ENCODE results near the gene IFT81.
"Not testable (repeated sequence)": the region's sequence is repeated elsewhere in the genome, so short reads cannot be mapped to it uniquely, and the experiment has no call there.

Gene IFT81, protein sequence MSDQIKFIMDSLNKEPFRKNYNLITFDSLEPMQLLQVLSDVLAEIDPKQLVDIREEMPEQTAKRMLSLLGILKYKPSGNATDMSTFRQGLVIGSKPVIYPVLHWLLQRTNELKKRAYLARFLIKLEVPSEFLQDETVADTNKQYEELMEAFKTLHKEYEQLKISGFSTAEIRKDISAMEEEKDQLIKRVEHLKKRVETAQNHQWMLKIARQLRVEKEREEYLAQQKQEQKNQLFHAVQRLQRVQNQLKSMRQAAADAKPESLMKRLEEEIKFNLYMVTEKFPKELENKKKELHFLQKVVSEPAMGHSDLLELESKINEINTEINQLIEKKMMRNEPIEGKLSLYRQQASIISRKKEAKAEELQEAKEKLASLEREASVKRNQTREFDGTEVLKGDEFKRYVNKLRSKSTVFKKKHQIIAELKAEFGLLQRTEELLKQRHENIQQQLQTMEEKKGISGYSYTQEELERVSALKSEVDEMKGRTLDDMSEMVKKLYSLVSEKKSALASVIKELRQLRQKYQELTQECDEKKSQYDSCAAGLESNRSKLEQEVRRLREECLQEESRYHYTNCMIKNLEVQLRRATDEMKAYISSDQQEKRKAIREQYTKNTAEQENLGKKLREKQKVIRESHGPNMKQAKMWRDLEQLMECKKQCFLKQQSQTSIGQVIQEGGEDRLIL

DNA sequence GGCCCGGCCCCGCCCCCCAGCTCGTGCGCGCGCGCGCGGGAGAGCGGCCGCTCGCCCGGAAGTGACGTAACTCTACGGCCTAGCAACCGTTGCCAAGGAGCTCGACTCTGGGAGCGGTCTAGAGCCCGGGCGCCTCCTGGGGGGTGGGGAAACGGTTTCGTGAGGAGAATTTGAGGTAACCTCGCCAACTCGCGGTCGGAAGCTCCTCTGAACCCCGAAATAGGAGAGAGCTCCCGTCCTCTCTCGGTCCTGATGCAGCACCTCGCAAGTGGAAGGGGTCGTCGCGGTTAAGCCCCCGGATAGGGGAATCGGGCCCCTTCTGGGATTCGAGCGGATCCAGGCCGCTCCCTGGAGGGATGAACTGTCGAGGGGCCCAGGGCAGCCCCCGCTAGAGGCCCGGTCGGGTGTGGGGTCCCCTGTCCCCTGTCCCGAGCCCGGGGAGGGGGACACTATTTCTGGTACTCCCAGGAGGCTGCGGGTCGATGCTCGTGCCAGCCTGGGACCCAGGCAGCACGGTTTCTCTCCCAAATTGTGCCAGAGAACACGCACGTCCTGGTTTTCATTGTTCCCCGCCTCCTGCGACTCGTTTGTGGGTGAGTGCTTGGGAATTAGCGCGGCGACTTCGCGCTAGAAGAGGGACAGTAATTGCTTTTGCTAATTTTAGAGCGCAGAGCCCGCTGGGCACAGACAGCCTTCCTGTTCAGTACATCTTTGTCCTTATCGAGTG lies at the start of gene IFT81:
Gene IFT81, plus strand, starts transcription at position 89 of the 727 bp plus-strand sequence. CDS start 3,024 bp downstream, outside the sequence.
- DNase-seq, result peak; percentile 98
- in situ Hi-C loops (cut with HindIII; ENCODE audit: low pct_ligation_motif_present, low pct_unique_long_range_greater_than_20kb, low sequenced_read_pairs), result no loop called here

DNA sequence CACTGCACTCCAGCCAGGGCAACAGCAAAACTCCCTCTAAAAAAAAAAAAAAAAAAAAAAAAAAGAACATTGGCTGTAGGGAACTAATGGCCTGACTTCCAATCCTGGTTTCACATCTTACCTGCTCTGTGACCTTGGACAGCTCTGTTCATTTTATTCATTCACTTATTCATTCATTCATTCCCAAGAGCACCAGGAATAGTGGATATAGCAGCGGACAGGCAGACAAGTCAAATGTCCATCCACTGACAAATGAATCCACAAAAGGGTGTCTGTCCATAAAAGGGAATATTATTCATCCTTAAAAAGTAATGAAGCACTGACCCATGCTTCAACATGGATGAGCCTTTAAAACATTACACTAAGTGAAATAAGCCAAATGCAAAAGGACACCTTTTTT lies 48.3 kb upstream of the IFT81 start:
- DNase-seq, result no peak
- in situ Hi-C loops (cut with HindIII; ENCODE audit: low pct_ligation_motif_present, low pct_unique_long_range_greater_than_20kb, low sequenced_read_pairs), result no loop called here

DNA sequence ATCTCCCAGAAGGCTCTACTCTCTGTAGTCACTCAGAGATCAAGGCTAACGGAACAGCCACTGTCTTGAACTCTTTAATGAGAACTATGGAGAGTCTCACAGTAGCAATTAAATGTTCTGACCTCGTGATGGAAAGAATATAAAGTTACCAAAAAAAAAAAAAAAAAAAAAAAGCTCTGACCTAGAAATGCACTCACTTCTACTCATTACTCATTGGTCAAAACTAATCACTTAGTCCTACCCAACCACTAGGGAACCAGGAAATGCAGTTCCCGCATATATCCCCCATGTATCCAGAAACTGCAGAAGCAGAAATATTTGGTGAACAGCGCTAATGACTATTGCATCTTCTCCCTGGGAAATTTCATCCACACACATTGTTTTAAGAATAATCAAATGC lies 46.4 kb upstream of the IFT81 start:
- no peak for DNase-seq
- in situ Hi-C loops (cut with HindIII; ENCODE audit: low pct_ligation_motif_present, low pct_unique_long_range_greater_than_20kb, low sequenced_read_pairs), result no loop called here

DNA sequence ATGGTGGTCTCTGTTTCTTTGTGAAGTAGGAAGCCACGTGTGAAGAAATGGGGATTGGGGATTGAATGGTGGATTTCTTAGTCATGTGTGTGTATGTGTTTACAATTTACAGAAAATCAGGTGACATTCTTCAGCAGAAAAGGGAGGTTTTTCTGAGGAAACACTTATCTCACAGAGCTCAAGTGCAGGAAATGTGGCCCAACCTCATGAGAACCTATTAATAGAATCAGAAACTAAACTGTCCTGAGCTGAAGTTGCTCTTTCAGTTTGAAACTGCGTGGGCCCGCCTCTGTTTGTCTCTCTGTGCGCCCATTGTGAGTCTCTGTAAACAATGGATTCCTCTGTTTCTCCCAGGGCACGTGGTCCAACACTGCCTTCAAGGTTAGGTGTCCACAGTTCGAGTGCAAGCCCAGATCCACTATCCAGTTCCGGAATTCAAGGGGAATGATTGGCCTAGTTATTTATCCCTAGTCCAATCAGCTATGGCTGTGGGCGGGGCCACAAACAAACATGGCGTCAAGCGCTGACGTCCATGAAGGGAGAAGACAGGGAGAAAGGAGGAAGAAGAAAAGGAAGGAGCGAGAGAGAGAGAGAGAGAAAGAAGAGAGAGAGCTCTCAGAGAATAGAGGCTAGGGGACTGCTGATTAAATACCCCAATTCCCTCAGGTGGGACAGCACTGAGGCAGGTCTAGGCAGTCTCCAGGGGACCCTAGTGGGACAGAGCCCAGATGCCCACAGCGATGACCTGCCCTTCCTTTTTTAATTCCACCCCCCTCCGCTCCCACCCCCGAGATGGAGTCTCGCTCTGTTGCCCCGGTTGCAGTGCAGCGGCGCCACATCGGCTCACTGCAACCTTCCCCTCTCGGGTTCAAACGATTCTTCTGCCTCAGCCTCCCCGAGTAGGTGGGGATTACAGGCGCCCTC lies 44.4 kb upstream of the IFT81 start:
- in situ Hi-C loops (cut with HindIII; ENCODE audit: low pct_ligation_motif_present, low pct_unique_long_range_greater_than_20kb, low sequenced_read_pairs), result no loop called here
- DNase-seq, result no peak

DNA sequence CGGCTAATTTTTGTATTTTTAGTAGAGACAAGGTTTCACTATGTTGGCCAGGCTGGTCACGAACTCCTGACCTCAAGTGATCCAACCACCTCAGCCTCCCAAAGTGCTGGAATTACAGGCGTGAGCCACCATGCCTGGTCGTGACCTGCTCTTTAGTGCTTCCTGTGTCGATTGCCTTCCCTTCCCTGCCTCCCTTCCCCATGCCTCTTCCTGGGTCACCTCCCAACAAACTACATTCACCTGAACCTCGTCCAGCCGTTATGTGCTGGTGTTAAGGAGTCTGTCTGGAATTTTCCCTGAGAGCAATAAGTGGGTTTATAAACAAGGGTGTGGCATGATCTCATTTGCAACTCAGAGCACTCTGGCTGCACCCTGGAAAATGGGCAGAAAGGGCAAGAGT lies 43.7 kb upstream of the IFT81 start:
- DNase-seq, result no peak
- in situ Hi-C loops (cut with HindIII; ENCODE audit: low pct_ligation_motif_present, low pct_unique_long_range_greater_than_20kb, low sequenced_read_pairs), result no loop called here

DNA sequence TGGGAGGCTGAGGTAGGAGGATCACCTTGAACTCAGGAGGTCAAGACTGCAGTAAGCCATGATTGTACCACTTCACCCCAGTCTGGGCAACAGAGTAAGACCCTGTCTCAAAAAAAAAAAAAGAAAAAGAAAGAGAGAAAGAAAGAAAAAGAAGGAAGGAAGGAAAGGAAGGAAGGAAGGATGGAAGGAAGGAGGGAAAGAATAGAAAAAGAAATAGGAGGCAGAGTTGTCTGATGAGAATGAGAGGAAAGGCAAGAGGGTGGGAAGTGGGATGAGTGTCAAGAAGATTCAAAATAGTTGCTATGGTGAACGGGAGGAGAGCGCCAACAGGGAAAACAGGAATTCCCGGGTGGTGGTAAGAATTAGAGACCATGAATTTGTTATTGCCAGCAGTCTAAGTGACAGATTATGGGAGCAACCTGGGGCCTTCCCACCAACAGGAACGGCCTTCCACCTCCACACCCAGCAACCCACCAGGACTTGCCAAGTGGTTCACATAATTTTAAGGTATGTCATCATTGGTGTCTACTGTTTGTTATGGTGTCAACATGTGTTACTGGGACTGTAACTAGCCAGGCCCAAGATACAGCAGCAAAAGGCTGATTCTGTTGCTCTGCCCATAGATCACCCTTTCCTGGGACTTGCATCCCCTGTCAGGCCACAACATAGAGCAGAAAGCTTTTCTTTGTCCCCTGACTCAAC lies 39.7 kb upstream of the IFT81 start:
- no peak for DNase-seq
- in situ Hi-C loops (cut with HindIII; ENCODE audit: low pct_ligation_motif_present, low pct_unique_long_range_greater_than_20kb, low sequenced_read_pairs), result no loop called here

DNA sequence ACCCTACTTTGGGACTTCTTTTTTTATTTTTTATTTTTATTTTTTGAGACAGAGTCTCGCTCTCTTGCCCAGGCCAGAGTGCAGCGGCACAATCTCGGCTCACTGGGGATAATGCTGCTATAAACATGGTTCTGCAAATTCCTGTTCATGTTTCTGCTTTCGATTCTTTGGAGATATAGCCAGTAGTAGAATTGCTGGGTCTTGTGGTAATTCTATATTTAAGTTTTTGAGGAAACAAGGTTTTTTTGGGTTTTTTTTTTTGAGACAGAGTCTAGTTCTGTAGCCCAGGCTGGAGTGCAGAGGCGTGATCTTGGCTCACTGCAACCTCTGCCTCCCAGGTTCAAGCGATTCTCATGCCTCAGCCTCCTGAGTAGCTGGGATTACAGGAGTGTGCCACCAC lies 35.9 kb upstream of the IFT81 start:
- in situ Hi-C loops (cut with HindIII; ENCODE audit: low pct_ligation_motif_present, low pct_unique_long_range_greater_than_20kb, low sequenced_read_pairs); DNase-seq: not testable (repeated sequence)

DNA sequence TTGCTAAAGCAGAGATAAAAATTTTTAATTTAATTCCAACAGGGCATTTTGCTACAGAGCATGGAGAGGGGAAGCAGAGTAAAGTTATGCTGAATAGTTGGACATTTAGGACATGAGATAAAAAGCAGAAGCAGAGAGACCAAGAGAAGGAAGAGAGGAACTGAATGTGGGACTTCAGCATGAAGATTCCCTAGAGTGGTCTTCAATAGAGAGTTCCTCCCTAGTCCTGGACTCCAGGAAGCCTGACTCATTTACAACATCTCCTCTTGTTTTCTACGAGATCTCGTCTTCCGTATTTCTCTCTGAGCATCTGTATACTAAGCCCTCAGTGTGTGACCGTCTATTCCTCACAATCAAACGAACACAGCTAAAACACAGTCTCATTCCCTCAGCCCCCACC lies 35.2 kb upstream of the IFT81 start:
- in situ Hi-C loops (cut with HindIII; ENCODE audit: low pct_ligation_motif_present, low pct_unique_long_range_greater_than_20kb, low sequenced_read_pairs), result no loop called here
- DNase-seq, result no peak

DNA sequence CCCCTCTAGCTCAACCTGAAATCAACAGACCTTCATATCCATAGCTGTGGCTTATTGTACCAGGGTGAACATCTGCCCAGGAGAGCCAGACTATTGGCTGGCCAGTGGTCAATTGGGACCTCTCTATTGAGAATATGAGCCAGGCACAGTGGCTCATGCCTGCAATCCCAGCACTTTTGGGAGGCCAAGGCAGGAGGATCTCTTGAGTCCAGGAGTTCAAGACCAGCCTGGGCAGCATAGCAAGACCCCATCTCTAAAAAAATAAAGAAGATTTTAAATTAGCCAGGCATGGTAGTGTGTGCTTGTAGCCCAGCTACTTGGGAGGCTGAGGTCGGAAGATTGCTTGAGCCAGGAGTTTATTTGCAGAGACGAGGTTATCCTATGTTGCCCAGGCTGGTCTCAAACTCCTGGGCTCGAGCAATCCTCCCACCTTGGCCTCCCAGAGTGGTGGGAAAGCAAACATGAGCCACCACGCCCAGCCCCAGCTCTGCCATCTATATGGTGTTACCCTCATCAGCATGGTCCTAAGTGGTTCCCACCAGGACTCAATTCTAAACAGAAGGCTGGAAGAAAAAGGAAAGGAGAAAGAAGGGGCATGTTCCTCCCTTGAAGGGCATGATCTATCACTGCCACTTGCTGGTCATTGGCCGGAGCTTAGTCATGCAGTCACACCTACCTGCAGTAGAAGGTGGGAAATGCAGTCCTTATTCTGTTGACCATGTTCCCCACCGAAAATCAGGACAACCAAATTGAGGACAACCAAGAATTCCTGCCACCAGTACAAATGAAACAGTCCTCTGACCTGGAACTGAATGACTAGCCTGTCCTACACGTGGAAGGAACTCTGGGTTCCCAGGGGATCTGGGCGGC lies 33.7 kb upstream of the IFT81 start:
- in situ Hi-C loops (cut with HindIII; ENCODE audit: low pct_ligation_motif_present, low pct_unique_long_range_greater_than_20kb, low sequenced_read_pairs), result no loop called here
- no peak for DNase-seq

DNA sequence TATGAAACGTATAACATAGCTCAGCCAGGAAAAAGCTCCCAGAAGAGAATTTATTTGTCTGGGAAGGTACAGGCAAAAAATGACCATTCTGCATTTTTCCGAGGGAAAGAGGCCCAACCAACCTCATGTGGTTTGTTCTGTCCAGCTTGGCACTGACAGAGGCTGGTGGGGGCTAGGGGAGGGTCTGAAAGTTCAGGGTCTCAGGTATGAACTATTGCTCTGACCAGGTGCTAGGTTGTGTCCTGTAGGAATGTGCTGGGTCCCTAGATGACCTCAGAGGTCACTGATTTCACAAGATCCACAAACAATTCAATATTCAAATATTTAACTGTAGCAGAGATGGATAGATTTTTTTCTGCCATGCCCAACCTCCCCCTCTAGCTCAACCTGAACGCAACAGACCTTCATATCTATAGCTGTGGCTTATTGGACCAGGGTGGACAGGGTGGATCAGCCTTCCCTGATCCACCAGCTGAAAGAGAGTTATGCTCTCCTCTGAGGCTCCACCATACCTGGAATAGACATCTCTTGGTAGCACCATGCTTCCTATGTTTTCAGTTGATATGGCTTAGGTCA lies 32.9 kb upstream of the IFT81 start:
- no peak for DNase-seq
- in situ Hi-C loops (cut with HindIII; ENCODE audit: low pct_ligation_motif_present, low pct_unique_long_range_greater_than_20kb, low sequenced_read_pairs), result no loop called here

DNA sequence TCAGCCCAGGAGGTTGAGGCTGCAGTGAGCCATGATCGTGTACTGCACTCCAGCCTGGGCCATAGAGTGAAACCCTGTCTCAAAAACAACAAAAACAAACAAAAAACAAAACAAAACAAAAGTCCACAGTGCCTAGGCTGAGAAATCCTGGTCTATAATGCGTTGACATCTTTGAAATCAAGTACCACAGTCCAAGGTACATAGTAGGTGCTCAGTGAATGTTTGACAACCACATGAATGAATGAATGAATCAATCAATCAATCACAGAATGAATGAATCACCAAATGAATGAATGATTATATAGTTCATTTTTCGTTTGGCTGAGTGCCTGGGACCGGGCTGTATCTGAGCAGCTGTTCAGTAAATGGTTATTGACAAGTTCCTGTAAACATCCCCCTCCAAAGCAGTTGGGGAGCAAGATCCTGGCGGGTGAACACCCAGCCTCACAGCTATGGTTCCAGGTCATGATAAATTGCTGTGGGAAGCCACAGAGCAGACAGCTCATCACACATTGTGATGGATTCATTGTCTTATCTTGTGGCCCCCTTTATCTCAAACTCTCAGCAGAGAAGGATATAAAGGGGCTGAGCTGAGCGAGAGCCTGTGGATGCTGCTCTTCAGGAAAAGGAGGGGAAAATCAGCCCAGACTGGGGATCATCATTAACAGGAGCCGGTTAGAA lies 30.4 kb upstream of the IFT81 start:
- in situ Hi-C loops (cut with HindIII; ENCODE audit: low pct_ligation_motif_present, low pct_unique_long_range_greater_than_20kb, low sequenced_read_pairs), result no loop called here
- DNase-seq, result no peak

DNA sequence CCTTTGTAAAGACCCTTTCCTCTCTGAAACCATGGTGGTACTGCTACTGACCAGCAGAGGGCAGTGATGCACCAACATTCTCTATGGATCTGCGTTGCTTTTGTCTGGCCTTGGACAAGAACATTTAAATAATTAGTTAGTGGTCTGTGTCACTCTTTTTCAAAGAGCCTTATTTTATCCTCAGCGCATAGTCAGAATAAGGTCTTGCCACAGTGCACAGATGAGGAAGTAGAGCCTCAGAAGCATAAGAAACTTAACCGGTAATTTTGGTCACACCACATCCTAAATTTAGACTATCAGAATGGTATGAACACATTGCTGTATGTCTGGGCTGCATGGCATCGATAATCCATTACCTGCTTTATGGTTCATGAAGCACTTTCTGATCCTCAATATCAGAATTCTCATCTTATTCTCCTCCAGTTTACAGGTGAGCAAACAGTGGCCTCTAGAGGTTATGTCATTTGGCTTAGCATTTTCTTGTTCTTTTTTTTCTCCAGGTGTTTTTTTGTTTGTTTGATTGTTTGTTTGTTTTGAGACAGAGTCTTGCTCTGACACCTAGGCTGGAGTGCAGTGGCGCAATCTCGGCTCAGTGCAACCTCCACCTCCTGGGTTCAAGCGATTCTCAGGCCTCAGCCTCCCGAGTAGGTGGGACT lies 23.7 kb upstream of the IFT81 start:
- DNase-seq, result peak; percentile 77
- in situ Hi-C loops (cut with HindIII; ENCODE audit: low pct_ligation_motif_present, low pct_unique_long_range_greater_than_20kb, low sequenced_read_pairs), result no loop called here

DNA sequence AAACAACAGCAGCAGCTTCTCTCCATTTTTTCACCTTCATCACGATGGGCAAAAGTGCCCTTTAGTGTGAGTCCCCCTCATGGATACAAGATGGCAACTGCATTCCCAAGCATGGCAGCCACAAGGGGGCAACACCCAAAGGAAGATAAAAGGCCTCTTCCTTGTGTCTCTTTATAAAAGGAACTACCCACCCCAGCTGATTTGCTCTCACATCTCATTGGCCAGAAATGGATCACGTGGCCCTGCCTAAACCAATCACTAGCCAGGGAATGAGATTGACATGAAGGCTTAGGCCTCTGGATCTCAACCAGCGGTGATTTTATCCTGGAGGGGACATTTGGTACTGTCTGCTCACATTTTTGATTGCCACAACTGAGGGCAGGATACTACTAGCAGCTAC lies 21.9 kb upstream of the IFT81 start:
- DNase-seq, result peak; percentile 92
- in situ Hi-C loops (cut with HindIII; ENCODE audit: low pct_ligation_motif_present, low pct_unique_long_range_greater_than_20kb, low sequenced_read_pairs), result no loop called here

DNA sequence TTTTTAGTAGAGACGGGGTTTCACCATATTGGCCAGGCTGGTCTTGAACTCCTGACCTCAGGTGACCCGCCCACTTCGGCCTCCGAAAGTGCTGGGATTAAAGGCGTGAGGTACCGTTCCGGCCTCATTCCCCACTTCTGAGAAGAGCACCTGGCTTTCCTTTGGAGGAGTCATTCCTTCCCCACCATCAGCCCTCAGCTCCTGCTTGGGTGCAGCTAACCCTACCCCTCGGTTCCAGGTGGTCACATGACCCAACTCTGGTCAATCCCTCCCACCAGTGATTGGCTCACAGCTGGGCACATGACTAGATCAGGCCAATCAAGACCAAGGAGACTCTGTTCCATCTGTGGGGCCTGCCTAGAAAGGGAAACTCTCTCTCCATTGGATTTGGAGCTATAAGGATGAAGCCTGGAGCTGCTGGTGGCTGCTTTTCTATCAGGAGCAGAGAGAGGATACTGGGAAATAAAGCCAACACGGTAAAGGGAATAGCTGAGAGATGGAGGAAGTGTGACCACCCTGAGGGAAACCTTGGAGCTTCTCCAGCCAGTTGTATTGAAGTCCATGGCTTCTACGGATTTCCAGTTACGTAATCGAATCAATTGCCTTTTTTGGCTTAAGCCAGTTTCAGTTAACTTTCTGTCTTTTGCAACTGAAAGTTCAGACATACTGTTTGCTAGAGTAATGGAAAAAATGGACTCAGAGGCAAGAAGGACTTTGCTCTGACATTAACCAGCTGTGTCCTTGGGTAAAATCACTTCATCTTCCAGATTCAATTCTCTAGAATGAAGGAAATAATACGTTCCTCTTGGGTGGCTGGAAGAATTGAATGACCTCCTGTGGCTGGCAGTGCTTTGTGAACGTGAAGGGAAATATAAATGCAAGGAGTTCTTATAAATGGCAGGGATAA lies 19.7 kb upstream of the IFT81 start:
- no peak for DNase-seq
- in situ Hi-C loops (cut with HindIII; ENCODE audit: low pct_ligation_motif_present, low pct_unique_long_range_greater_than_20kb, low sequenced_read_pairs), result no loop called here

DNA sequence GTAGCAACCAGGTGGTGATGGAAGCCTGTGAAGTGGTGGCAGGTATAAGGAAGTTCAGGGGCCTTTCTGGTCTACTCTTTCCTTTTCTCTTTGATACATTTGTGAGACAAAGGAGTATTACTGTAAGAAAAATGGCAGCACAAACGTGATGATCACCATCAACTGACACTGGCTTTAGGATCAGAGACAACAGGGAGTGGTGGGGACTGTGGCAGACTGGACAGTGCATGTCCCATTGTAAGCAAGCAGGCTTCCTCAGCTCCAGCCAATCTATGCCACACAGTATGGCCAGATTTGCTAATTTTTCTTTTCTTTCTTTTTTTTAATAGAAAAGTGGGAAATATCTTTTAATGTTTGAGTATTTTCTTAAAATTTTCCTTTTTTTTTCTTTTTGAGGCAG lies 19.0 kb upstream of the IFT81 start:
- in situ Hi-C loops (cut with HindIII; ENCODE audit: low pct_ligation_motif_present, low pct_unique_long_range_greater_than_20kb, low sequenced_read_pairs), result no loop called here
- no peak for DNase-seq
